Parathyroid adenoma (tissue), 2 donors: ENCODE measurements around the gene PCSK6.

Experiments
- H2AFZ ChIP-seq: fragments of 300-600 bp; sonication (generic); one replicate; pipeline ENCODE4 v1.7.0; 2017; ENCODE audit warnings: antibody characterized with exemption, mild to moderate bottlenecking
- H3K27ac ChIP-seq: fragments of 300-600 bp; sonication (generic); one replicate; pipeline ENCODE4 v1.7.0; 2017
- H3K27me3 ChIP-seq: fragments of 300-600 bp; sonication (generic); one replicate; pipeline ENCODE4 v1.7.0; 2017; ENCODE audit warnings: low read length; ENCODE audit not compliant: control insufficient read depth, insufficient read depth
- H3K36me3 ChIP-seq: fragments of 300-600 bp; sonication (generic); one replicate; pipeline ENCODE4 v1.7.0; 2017; ENCODE audit warnings: low read length; ENCODE audit not compliant: control insufficient read depth, insufficient read depth
- H3K4me1 ChIP-seq: fragments of 300-600 bp; sonication (generic); one replicate; pipeline ENCODE4 v1.7.0; 2017; ENCODE audit warnings: control low read depth
- H3K4me2 ChIP-seq: fragments of 300-600 bp; sonication (generic); one replicate; pipeline ENCODE4 v1.7.0; 2017; ENCODE audit warnings: low read length
- H3K4me3 ChIP-seq: fragments of 300-600 bp; sonication (generic); one replicate; pipeline ENCODE4 v1.7.0; 2017; ENCODE audit warnings: low read depth, low read length
- H3K79me2 ChIP-seq: fragments of 300-600 bp; sonication (generic); one replicate; pipeline ENCODE4 v1.7.0; 2017; ENCODE audit warnings: control low read depth
- H3K9ac ChIP-seq: fragments of 300-600 bp; sonication (generic); one replicate; pipeline ENCODE4 v1.7.0; 2017; ENCODE audit warnings: mild to moderate bottlenecking
- H3K9me3 ChIP-seq: fragments of 300-600 bp; sonication (generic); one replicate; pipeline ENCODE4 v1.7.0; 2017; ENCODE audit warnings: low read length; ENCODE audit not compliant: control insufficient read depth
- TF ChIP-seq, protein P1 (sequence below): fragments of 300-600 bp; sonication (generic); IDR thresholded peaks from one replicate; pipeline ENCODE4 v1.7.0; 2017; ENCODE audit warnings: antibody characterized with exemption, mild to moderate bottlenecking
- donor health status: primary hyperparathyroidism.

Gene PCSK6

DNA sequence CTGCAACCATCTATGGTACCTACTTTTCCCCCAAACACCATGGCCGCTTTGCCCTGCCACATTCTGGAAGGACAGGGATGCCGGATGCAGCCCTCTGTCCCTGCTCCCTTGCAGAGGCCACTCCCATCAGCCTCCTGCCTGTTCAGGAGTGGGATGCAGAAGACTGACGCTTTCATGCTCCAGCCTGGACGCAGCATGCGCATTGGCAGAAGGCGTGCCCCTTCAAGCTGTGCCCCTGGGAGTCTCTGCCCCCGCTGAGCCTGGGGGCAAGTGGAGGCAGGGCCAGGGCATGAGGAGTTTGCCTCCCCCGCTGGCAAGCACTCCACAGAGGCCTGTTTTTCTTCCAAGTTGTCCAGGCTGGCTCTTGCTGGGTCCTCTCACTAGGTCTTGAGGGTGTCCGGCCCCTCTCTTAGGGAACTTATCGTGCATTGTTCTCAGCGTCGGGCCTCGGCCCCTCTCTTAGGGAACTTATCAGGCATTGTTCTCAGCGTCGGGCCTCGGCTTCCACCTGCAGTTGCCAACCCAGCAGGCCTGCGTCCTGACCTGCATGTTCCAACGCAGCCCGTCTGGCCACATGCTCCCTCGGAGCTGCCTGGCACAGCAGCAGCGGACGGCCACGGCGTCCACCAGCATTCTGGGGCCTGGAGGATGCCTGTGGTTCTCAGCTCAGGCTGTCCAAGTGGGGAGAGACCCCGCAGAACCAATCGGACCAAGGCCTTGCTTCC lies 179.9 kb downstream of the PCSK6 start:
- Histone ChIP-seq H2AFZ (no peak overlapping the region), H3K27ac (no peak overlapping the region), H3K9ac (no peak overlapping the region), H3K4me2 (no peak overlapping the region), H3K4me3 (no peak overlapping the region), H3K79me2 (no peaks in the 10 kb centered on the region), H3K4me1 (no peaks in the 10 kb centered on the region), H3K9me3 (no peaks in the 10 kb centered on the region), H3K27me3 (no peaks in the 10 kb centered on the region), H3K36me3 (no peaks in the 10 kb centered on the region)
- TF ChIP-seq, protein P1, sequence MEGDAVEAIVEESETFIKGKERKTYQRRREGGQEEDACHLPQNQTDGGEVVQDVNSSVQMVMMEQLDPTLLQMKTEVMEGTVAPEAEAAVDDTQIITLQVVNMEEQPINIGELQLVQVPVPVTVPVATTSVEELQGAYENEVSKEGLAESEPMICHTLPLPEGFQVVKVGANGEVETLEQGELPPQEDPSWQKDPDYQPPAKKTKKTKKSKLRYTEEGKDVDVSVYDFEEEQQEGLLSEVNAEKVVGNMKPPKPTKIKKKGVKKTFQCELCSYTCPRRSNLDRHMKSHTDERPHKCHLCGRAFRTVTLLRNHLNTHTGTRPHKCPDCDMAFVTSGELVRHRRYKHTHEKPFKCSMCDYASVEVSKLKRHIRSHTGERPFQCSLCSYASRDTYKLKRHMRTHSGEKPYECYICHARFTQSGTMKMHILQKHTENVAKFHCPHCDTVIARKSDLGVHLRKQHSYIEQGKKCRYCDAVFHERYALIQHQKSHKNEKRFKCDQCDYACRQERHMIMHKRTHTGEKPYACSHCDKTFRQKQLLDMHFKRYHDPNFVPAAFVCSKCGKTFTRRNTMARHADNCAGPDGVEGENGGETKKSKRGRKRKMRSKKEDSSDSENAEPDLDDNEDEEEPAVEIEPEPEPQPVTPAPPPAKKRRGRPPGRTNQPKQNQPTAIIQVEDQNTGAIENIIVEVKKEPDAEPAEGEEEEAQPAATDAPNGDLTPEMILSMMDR = no peak

DNA sequence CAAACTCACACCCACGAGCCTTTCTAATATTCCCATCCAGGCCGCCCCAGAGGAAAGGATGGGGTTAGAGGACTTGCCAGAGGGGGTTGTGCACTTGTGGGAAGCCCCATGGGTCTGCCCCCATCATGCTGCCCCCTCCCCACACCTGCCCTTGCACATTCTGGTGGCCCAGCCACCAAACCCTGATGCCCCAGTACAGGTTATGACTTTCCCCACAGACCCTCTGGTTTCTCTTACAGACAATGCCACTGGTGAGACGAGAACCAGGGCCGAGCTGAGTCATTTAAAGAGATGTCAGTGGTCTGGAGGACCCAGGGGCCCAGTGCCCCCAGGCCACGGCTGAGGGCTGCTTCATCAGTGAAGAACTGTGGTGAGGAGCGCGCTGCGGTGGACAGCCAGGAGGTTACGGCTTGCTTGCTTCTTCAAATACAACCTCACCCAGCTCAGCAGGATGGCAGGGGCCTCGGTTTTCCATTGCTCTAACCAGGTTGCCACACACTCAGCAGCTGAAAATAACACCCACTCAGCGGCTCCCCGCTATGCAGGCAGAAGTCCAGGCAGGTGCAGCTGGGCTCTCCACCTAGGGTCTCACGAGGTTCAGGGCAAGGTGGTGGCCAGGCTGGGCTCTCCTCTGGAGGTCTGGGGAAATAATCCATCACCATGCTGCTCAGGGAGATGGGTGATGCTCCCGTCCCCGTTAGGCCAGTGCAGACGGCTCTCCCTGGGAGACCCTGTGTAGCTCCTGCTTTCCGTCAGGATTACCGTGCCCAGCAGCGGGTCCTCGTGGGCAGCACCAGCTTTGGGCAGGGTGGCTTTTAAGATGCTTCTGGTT lies 180.7 kb downstream of the PCSK6 start:
- no peaks in the 10 kb centered on the region for H3K9me3 ChIP-seq
- no peak overlapping the region for H3K9ac ChIP-seq
- no peaks in the 10 kb centered on the region for H3K4me1 ChIP-seq
- H3K79me2 ChIP-seq = no peaks in the 10 kb centered on the region
- no peak overlapping the region for H3K27ac ChIP-seq
- TF ChIP-seq, protein P1 = no peak
- H3K4me2 ChIP-seq = no peak overlapping the region
- H3K4me3 ChIP-seq = no peak overlapping the region
- H3K27me3 ChIP-seq = no peaks in the 10 kb centered on the region
- no peak overlapping the region for H2AFZ ChIP-seq
- no peaks in the 10 kb centered on the region for H3K36me3 ChIP-seq

DNA sequence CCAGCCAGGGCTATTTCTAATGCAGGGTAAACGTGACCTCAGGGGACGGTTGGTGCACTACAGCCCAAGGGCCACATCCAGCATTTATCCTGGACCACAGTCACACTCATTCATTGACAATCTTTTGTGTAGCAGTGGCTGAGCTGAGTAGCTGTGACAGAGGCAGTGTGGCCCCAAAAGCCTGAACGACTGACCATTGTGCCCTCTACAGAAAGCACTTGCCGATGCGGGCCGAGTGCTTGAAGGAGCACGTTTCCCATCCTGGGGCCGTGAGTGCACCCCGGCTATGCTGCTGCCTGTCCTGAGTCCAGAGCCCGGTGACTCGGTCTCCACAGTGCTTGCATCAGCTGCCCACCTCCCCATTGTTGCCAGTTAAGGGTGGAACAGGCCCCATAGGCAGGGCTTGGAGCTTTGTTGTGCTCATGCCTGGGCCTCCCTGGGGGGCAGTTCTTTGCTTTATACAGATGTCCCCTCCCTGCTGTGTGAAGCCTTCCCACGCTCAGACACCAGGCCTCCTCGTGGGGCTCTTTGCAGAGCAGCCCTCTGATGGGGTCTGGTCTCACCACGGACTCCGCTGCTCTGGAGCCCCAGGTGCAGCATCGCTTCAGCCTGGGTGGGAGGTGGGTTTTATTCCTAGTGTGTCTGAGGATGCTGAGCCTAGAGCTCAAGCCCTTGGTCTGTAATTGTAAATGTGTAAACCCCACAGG lies 181.5 kb downstream of the PCSK6 start:
- Histone ChIP-seq H3K9me3 (no peaks in the 10 kb centered on the region), H2AFZ (no peak overlapping the region), H3K9ac (no peak overlapping the region), H3K4me3 (no peak overlapping the region), H3K27me3 (no peaks in the 10 kb centered on the region), H3K4me2 (no peak overlapping the region), H3K36me3 (no peaks in the 10 kb centered on the region), H3K79me2 (no peaks in the 10 kb centered on the region), H3K4me1 (no peaks in the 10 kb centered on the region), H3K27ac (no peak overlapping the region)
- TF ChIP-seq, protein P1 = no peak

DNA sequence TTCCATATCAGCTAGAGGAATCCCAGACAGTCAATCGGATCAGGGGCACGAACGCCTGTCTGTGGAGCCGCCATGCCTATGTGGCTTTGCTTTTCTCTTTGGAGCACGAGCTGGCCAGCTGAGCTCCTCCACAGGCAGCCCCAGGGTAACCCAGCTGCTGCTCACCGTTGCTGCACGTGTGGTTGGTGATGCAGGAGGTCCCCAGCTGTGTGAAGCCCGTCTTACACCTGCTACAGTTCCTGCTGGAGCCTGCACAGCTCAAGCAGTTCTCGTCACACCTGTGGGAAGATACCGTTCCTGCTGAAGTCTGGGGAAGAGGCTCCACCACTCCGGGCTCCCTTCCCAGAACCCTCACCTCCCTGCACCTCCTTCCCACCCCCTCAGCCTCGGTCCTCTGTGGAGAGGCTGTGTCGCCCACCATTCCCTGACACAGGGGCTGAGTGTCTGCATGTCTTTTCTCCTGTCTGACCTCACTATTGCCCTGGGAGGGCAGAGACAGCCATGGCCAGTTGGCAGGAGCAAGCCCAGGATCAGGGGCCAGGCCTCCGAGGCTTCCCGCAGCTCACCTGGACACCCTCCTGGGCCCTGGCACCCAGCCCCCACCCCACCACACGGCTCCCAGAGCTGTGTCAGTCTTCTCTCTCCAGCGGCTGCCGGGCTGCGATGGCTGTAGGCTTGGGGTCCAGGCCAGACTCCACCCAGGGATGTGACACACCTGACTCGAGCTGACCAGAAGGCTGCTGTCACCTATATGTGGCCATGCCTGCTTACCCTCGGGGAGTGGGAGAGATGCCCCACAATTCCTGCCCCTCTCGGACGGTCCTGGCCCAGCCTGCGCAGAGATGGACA lies 182.2 kb downstream of the PCSK6 start:
- Histone ChIP-seq H3K4me3 (no peak overlapping the region), H3K9me3 (no peaks in the 10 kb centered on the region), H2AFZ (no peak overlapping the region), H3K4me1 (no peaks in the 10 kb centered on the region), H3K79me2 (no peaks in the 10 kb centered on the region), H3K27ac (no peak overlapping the region), H3K4me2 (no peak overlapping the region), H3K27me3 (no peaks in the 10 kb centered on the region), H3K9ac (no peak overlapping the region), H3K36me3 (no peaks in the 10 kb centered on the region)
- TF ChIP-seq, protein P1 = no peak
